ENCODE data around the gene TEF. TPM values are rescaled to one million over a fixed set of nuclear protein-coding genes. Genes with fewer than 3 reads are reported as not detected.
"Not testable (repeated sequence)": the region's sequence is repeated elsewhere in the genome, so short reads cannot be mapped to it uniquely, and the experiment has no call there.

The TEF gene
- total RNA-seq, 1 donor from 2014 or later: 29.7 TPM

- no peak for DNase-seq
- H3K9me3 ChIP-seq: no peaks in the 10 kb centered on the region
- ATAC-seq: peak in 1 of 2 donors; percentile 5
- intact Hi-C loops (cut with DNase I): loop anchor here (10.0 kb wide), 1 partner anchor 121 kb away; no protein-coding TSS in a partner anchor
- no peak for TF ChIP-seq CTCF (IDR thresholded peaks at IDR 0.05)
- H3K27ac ChIP-seq: peak overlapping the region; percentile 44
- peaks cover 22% of the 10 kb centered on the region for H3K4me1 ChIP-seq
- no peaks in the 10 kb centered on the region for H3K27me3 ChIP-seq (ENCODE audit: low read depth)
- peaks cover 97% of the 10 kb centered on the region for H3K36me3 ChIP-seq
- H3K4me3 ChIP-seq: no peak overlapping the region
Observed at GRCh38 chr22:41394012-41394356, 12.2 kb downstream of the TEF start.

GRCh38 chr22:41395531-41396240 is 13.9 kb downstream of the TEF start:
- Histone ChIP-seq H3K27me3 (ENCODE audit: low read depth) (no peaks in the 10 kb centered on the region), H3K9me3 (no peaks in the 10 kb centered on the region), H3K4me1 (peaks cover 22% of the 10 kb centered on the region), H3K4me3 (no peak overlapping the region), H3K36me3 (peaks cover 81% of the 10 kb centered on the region), H3K27ac (no peak overlapping the region)
- intact Hi-C loops (cut with DNase I): loop anchor here (10.0 kb wide), 1 partner anchor 119 kb away; no protein-coding TSS in a partner anchor
- ATAC-seq (peak in 1 of 2 donors; percentile 11), DNase-seq (no peak)
- TF ChIP-seq CTCF (IDR thresholded peaks at IDR 0.05): no peak

- H3K27ac ChIP-seq: no peak overlapping the region
- intact Hi-C loops (cut with DNase I): loop anchor here (10.0 kb wide), 1 partner anchor 118 kb away; no protein-coding TSS in a partner anchor
Observed at GRCh38 chr22:41397143-41397811, 15.5 kb downstream of the TEF start.

GRCh38 chr22:41398921-41399320 is 17.2 kb downstream of the TEF start:
- no peak for DNase-seq
- Histone ChIP-seq H3K36me3 (peaks cover 52% of the 10 kb centered on the region), H3K27ac (no peak overlapping the region), H3K27me3 (ENCODE audit: low read depth) (no peaks in the 10 kb centered on the region), H3K4me1 (peaks cover 22% of the 10 kb centered on the region), H3K9me3 (no peaks in the 10 kb centered on the region), H3K4me3 (no peak overlapping the region)
- intact Hi-C loops (cut with DNase I): loop anchor here (10.0 kb wide), 1 partner anchor 116 kb away; no protein-coding TSS in a partner anchor
- TF ChIP-seq CTCF (IDR thresholded peaks at IDR 0.05): no peak
- no peak for ATAC-seq

More at GRCh38 chr22:41397143-41397811, 15.5 kb downstream of the TEF start:
- no peak for TF ChIP-seq CTCF (IDR thresholded peaks at IDR 0.05)
- Histone ChIP-seq H3K36me3 (peaks cover 65% of the 10 kb centered on the region), H3K4me3 (no peak overlapping the region), H3K9me3 (no peaks in the 10 kb centered on the region), H3K27me3 (ENCODE audit: low read depth) (no peaks in the 10 kb centered on the region), H3K4me1 (peaks cover 29% of the 10 kb centered on the region)
- DNase-seq (no peak), ATAC-seq (no peak)

- Histone ChIP-seq H3K4me3 (no peak overlapping the region), H3K27ac (peak overlapping the region; percentile 18), H3K27me3 (ENCODE audit: low read depth) (no peaks in the 10 kb centered on the region), H3K36me3 (peaks cover 21% of the 10 kb centered on the region), H3K9me3 (no peaks in the 10 kb centered on the region), H3K4me1 (peaks cover 15% of the 10 kb centered on the region)
- peak; percentile 55 to 73 for ATAC-seq
- DNase-seq: peak; percentile 81
- no peak for TF ChIP-seq CTCF (IDR thresholded peaks at IDR 0.05)
- intact Hi-C loops (cut with DNase I): no loop called here
Observed at GRCh38 chr22:41401781-41402648, 20.3 kb downstream of the TEF start.

- H3K27me3 ChIP-seq (ENCODE audit: low read depth); H3K4me3 ChIP-seq; ATAC-seq; H3K9me3 ChIP-seq; intact Hi-C loops (cut with DNase I); DNase-seq; H3K27ac ChIP-seq: not testable (repeated sequence)
- Histone ChIP-seq H3K36me3 (peaks cover 12% of the 10 kb centered on the region), H3K4me1 (peaks cover 15% of the 10 kb centered on the region)
Observed at GRCh38 chr22:41402851-41403250, 21.1 kb downstream of the TEF start.
